GM23338 (cell line): ENCODE results near the gene SEPTIN11. TPM values are rescaled to one million over a fixed set of nuclear protein-coding genes. Genes with fewer than 3 reads are reported as not detected.

Experiments used
- ATAC-seq: fragments of 200-7000 bp; cut with Tn5 transposase; 3 replicates; pipeline ENCODE4 v1.9.1; 2020
- DNase-seq: peaks from one replicate; pipeline ENCODE4 v3.0.0-alpha.2; 2015; ENCODE audit warnings: low spot score
- H2AFZ ChIP-seq: fragments of 200-600 bp; sonication (generic); 2 replicates; pipeline ENCODE4 v1.8.0; 2016; ENCODE audit warnings: antibody characterized with exemption, mild to moderate bottlenecking, moderate library complexity
- H3F3A ChIP-seq: fragments of 200-600 bp; sonication (generic); replicated peaks from 2 replicates; pipeline ENCODE4 v1.8.0; 2017; ENCODE audit warnings: antibody characterized with exemption, mixed run types, low read depth
- H3K27ac ChIP-seq: fragments of 200-600 bp; sonication (generic); 2 replicates; pipeline ENCODE4 v1.6.1; 2016; ENCODE audit warnings: low read depth
- H3K27me3 ChIP-seq: fragments of 200-600 bp; sonication (generic); 2 replicates; pipeline ENCODE4 v1.8.0; 2016; ENCODE audit warnings: mild to moderate bottlenecking, mixed run types, moderate library complexity; ENCODE audit not compliant: insufficient read depth
- H3K36me3 ChIP-seq: fragments of 200-600 bp; sonication (generic); 2 replicates; pipeline ENCODE4 v1.8.0; 2016; ENCODE audit warnings: mild to moderate bottlenecking; ENCODE audit not compliant: insufficient read depth
- H3K4me1 ChIP-seq: fragments of 200-600 bp; sonication (generic); 2 replicates; pipeline ENCODE4 v1.8.0; 2016; ENCODE audit warnings: mild to moderate bottlenecking, moderate library complexity; ENCODE audit not compliant: insufficient read depth
- H3K4me2 ChIP-seq: fragments of 200-600 bp; sonication (generic); 2 replicates; pipeline ENCODE4 v1.7.1; 2017; ENCODE audit warnings: mixed run types
- H3K4me3 ChIP-seq: fragments of 200-600 bp; sonication (generic); 2 replicates; pipeline ENCODE4 v1.6.1; 2016; ENCODE audit warnings: mixed run types
- H3K79me2 ChIP-seq: fragments of 200-600 bp; sonication (generic); replicated peaks from 2 replicates; pipeline ENCODE4 v1.8.0; 2017; ENCODE audit warnings: mild to moderate bottlenecking; ENCODE audit not compliant: insufficient read depth
- H3K9me2 ChIP-seq: fragments of 200-600 bp; sonication (generic); 2 replicates; pipeline ENCODE4 v1.8.0; 2017; ENCODE audit not compliant: insufficient read depth
- H4K20me1 ChIP-seq: fragments of 200-600 bp; sonication (generic); replicated peaks from 2 replicates; pipeline ENCODE4 v1.8.0; 2017; ENCODE audit warnings: mild to moderate bottlenecking; ENCODE audit not compliant: insufficient read depth
- H3K27ac Mint-ChIP-seq: 2 replicates; pipeline ENCODE4 v1.8.0; 2020; ENCODE audit warnings: inconsistent platforms, mild to moderate bottlenecking, moderate library complexity, mixed read lengths
- H3K27me3 Mint-ChIP-seq: 3 replicates; pipeline ENCODE4 v1.8.0; 2022; ENCODE audit warnings: low read depth, mild to moderate bottlenecking, moderate library complexity, mixed read lengths, inconsistent platforms; ENCODE audit not compliant: insufficient read depth, poor library complexity
- H3K36me3 Mint-ChIP-seq: 3 replicates; pipeline ENCODE4 v1.8.0; 2021; ENCODE audit warnings: low read depth, mild to moderate bottlenecking, inconsistent platforms, moderate library complexity, mixed read lengths
- H3K4me1 Mint-ChIP-seq: 3 replicates; pipeline ENCODE4 v1.8.0; 2020; ENCODE audit warnings: mild to moderate bottlenecking, inconsistent platforms, mixed read lengths
- H3K4me3 Mint-ChIP-seq: 3 replicates; pipeline ENCODE4 v1.8.0; 2021; ENCODE audit warnings: moderate library complexity, mild to moderate bottlenecking, inconsistent platforms, mixed read lengths
- H3K9me3 Mint-ChIP-seq: 3 replicates; pipeline ENCODE4 v1.8.0; 2020; ENCODE audit warnings: moderate library complexity, mild to moderate bottlenecking, inconsistent platforms, mixed read lengths
- ETS1 ChIP-seq: IDR thresholded peaks from 2 replicates; pipeline ENCODE4 v1.6.1; 2016; ENCODE audit warnings: antibody characterized with exemption
- EZH2 ChIP-seq: fragments of 200-600 bp; sonication (generic); IDR thresholded peaks from one replicate; pipeline ENCODE4 v1.8.0; 2017; ENCODE audit warnings: antibody characterized with exemption, mild to moderate bottlenecking, low read depth; ENCODE audit not compliant: unreplicated experiment
- NANOG ChIP-seq: IDR thresholded peaks from 2 replicates; pipeline ENCODE4 v1.6.1; 2016; ENCODE audit warnings: antibody characterized with exemption, borderline replicate concordance
- ZNF331 ChIP-seq: fragments of 250-450 bp; sonication (Bioruptor Pico); IDR thresholded peaks from 2 replicates; pipeline ENCODE4 v1.5.0; 2020; ENCODE audit warnings: low read depth, mild to moderate bottlenecking, moderate library complexity
- ZNF462 ChIP-seq: fragments of 250-450 bp; sonication (Bioruptor Pico); IDR thresholded peaks from 2 replicates; pipeline ENCODE4 v1.5.0; 2020; ENCODE audit warnings: mild to moderate bottlenecking, moderate library complexity
- polyA plus RNA-seq: library from polyadenylated mRNA; unstranded; fragments of >200 nt; fragmentation: Nextera tagmentation; extraction: Ambion mirVana; gene quantifications from 2 replicates; pipeline ENCODE4 v1.2.1, GENCODE V29; 2016
- total RNA-seq: library from RNA; depleted of rRNA; stranded (reverse); fragments of >200 nt; shearing (Covaris generic); gene quantifications from 2 replicates; pipeline ENCODE4 v1.2.3, GENCODE V29; 2014

Gene SEPTIN11
- total and polyA plus RNA-seq, 2 experiments from 2014 or later, result 80.0 to 81.6 TPM

- peaks cover 76% of the 10 kb centered on the region for H3K79me2 ChIP-seq
- H3K4me3 Mint-ChIP-seq, result no peak overlapping the region; the same call in 2 of the 3 replicates
- H3K4me2 ChIP-seq, result peak overlapping the region; percentile 62
- no peaks in the 10 kb centered on the region for H3K9me2 ChIP-seq
- no peak overlapping the region for H2AFZ ChIP-seq
- ATAC-seq, result peak; percentile 88
- no peaks in the 10 kb centered on the region for H3K27me3 ChIP-seq
- peaks cover 4% of the 10 kb centered on the region for H3K27me3 Mint-ChIP-seq
- no peaks in the 10 kb centered on the region for H3F3A ChIP-seq
- no peaks in the 10 kb centered on the region for H3K36me3 ChIP-seq
- peaks cover 15% of the 10 kb centered on the region for H3K36me3 Mint-ChIP-seq
- peaks cover 39% of the 10 kb centered on the region for H3K4me1 ChIP-seq
- H3K27ac ChIP-seq, result peak overlapping the region; percentile 74
- no peak overlapping the region; the same call in 1 of the 2 replicates for H3K27ac Mint-ChIP-seq
- peaks cover 6% of the 10 kb centered on the region; the same call in 2 of the 3 replicates for H3K9me3 Mint-ChIP-seq
- peaks cover 54% of the 10 kb centered on the region for H3K4me1 Mint-ChIP-seq
- no peaks in the 10 kb centered on the region for H4K20me1 ChIP-seq
- peak; percentile 69 for DNase-seq
- no peak overlapping the region for H3K4me3 ChIP-seq
- TF ChIP-seq ZNF331 (CRISPR knock-in tag) (no peak), ZNF462 (CRISPR knock-in tag) (0 out of 2 replicates have a peak, but pooled peaks have one; percentile 46), NANOG (no peak), ETS1 (no peak), EZH2 (no peak)
Measured at GRCh38 chr4:76987153-76987591, 37.6 kb downstream of the SEPTIN11 start.
